SK-N-SH treated with all-trans-retinoic acid at 6 μM for 48 hours (cell line): ENCODE data around the gene ADAD1.
"Not testable (repeated sequence)": the region's sequence is repeated elsewhere in the genome, so short reads cannot be mapped to it uniquely, and the experiment has no call there.

Experiments used
- ARNTL ChIP-seq: fragments of 450-650 bp; formaldehyde crosslinking; IDR thresholded peaks from 2 replicates; pipeline ENCODE4 v1.5.0; 2020; ENCODE audit warnings: low read depth, mild to moderate bottlenecking, moderate library complexity, borderline replicate concordance
- CSDC2 ChIP-seq: fragments of 250-450 bp; sonication (Bioruptor Pico); IDR thresholded peaks from 2 replicates; pipeline ENCODE4 v1.5.0; 2020; ENCODE audit warnings: mild to moderate bottlenecking, moderate library complexity
- ESRRG ChIP-seq: fragments of 250-450 bp; sonication (Bioruptor Pico); IDR thresholded peaks from 2 replicates; pipeline ENCODE4 v1.6.1; 2021; ENCODE audit warnings: mild to moderate bottlenecking
- PPARA ChIP-seq: fragments of 250-450 bp; sonication (Bioruptor Pico); IDR thresholded peaks from 2 replicates; pipeline ENCODE4 v1.5.0; 2020; ENCODE audit warnings: mild to moderate bottlenecking, borderline replicate concordance
- TOX ChIP-seq: fragments of 250-450 bp; sonication (Bioruptor Pico); IDR thresholded peaks from 2 replicates; pipeline ENCODE4 v1.8.0; 2021; ENCODE audit warnings: mild to moderate bottlenecking, moderate library complexity, borderline replicate concordance
- ZFP3 ChIP-seq: fragments of 250-450 bp; sonication (Bioruptor Pico); IDR thresholded peaks from 2 replicates; pipeline ENCODE4 v1.5.0; 2020; ENCODE audit warnings: mild to moderate bottlenecking, moderate library complexity
- ZNF565 ChIP-seq: fragments of 450-650 bp; formaldehyde crosslinking; conservative IDR thresholded peaks from 2 replicates; pipeline ENCODE4 v1.5.0; 2020; ENCODE audit warnings: low read depth, mild to moderate bottlenecking, moderate library complexity
- ZNF70 ChIP-seq: fragments of 450-650 bp; formaldehyde crosslinking; IDR thresholded peaks from 2 replicates; pipeline ENCODE4 v1.5.0; 2020; ENCODE audit warnings: mild to moderate bottlenecking, moderate library complexity
- TF ChIP-seq, protein P1 (sequence below): fragments of 250-450 bp; sonication (Bioruptor Pico); IDR thresholded peaks from 2 replicates; pipeline ENCODE4 v1.5.1; 2020; ENCODE audit warnings: low read depth, mild to moderate bottlenecking, moderate library complexity
- TF ChIP-seq, protein P2 (sequence below): fragments of 250-450 bp; sonication (Bioruptor Pico); IDR thresholded peaks from 2 replicates; pipeline ENCODE4 v1.8.0; 2020; ENCODE audit warnings: mild to moderate bottlenecking, moderate library complexity, borderline replicate concordance

- not testable (repeated sequence) for TF ChIP-seq PPARA (CRISPR knock-in tag); ZNF565; ZFP3 (CRISPR knock-in tag); ARNTL; TOX (CRISPR knock-in tag); ZNF70 (CRISPR knock-in tag); ESRRG; CSDC2 (CRISPR knock-in tag)
- TF ChIP-seq, protein P1, sequence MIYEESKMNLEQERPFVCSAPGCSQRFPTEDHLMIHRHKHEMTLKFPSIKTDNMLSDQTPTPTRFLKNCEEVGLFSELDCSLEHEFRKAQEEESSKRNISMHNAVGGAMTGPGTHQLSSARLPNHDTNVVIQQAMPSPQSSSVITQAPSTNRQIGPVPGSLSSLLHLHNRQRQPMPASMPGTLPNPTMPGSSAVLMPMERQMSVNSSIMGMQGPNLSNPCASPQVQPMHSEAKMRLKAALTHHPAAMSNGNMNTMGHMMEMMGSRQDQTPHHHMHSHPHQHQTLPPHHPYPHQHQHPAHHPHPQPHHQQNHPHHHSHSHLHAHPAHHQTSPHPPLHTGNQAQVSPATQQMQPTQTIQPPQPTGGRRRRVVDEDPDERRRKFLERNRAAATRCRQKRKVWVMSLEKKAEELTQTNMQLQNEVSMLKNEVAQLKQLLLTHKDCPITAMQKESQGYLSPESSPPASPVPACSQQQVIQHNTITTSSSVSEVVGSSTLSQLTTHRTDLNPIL: not testable (repeated sequence)
- TF ChIP-seq, protein P2, sequence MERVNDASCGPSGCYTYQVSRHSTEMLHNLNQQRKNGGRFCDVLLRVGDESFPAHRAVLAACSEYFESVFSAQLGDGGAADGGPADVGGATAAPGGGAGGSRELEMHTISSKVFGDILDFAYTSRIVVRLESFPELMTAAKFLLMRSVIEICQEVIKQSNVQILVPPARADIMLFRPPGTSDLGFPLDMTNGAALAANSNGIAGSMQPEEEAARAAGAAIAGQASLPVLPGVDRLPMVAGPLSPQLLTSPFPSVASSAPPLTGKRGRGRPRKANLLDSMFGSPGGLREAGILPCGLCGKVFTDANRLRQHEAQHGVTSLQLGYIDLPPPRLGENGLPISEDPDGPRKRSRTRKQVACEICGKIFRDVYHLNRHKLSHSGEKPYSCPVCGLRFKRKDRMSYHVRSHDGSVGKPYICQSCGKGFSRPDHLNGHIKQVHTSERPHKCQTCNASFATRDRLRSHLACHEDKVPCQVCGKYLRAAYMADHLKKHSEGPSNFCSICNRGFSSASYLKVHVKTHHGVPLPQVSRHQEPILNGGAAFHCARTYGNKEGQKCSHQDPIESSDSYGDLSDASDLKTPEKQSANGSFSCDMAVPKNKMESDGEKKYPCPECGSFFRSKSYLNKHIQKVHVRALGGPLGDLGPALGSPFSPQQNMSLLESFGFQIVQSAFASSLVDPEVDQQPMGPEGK: not testable (repeated sequence)
These were observed 10.0 kb upstream of the ADAD1 start for GRCh38 chr4:122368786-122369185.
